8988T (cell line): ENCODE measurements around the gene SPOPL.
"Not testable (repeated sequence)": the region's sequence is repeated elsewhere in the genome, so short reads cannot be mapped to it uniquely, and the experiment has no call there.

Source experiments
- DNase-seq: peaks from one replicate; pipeline ENCODE4 v3.0.0; 2011

SPOPL gene

DNA sequence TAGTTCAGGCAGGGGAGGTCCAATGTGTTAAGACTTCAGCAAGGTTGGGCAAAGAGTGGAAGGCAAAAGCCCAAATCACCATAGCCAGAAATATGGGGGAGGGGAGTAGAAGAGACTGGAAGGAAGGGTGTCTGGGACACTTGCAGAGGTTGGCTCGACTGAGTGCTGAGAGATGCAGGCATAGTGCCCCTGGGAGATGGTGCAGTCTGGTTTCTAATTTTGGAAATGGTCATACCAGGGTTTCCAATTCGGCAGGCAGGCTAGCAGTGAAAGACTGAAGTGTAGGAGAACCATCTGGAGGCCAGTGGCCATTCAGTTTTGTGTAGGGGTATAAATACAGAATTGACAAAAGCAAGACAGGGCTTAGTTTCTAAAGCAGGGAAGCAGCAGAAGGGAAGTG lies 6.2 kb upstream of the SPOPL start:
- DNase-seq, result no peak

DNA sequence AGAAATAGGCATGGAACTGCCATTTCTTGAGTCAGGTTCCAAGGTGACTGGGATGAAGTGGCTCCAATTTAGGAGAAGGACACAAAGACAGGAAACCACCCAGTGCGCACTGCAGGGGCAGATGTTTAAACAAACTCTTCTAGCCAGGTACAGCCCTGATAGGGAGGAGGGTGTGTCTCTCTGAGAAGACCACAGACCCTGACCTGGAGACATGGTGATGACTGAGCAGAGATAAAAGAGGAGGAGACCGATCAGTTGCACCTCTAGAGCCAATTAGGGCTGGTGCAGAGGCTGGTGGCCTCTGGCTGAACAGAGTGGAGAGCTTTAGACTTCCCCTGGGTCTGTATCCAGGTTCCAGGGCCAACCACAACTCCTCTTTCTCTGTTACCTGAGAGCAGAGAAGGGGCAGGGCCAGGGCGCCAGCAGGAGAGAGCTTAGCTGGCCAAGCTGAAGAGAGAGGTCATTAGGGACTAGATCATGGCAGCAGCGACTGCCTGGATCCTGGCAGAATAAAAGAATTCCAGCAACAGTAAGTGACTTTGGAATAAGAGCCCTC lies 5.4 kb upstream of the SPOPL start:
- DNase-seq, result no peak

- no peak for DNase-seq
Observed at GRCh38 chr2:138497294-138497693, 4.3 kb upstream of the SPOPL start.

- no peak for DNase-seq
Observed at GRCh38 chr2:138499684-138500083, 1.9 kb upstream of the SPOPL start.

DNA sequence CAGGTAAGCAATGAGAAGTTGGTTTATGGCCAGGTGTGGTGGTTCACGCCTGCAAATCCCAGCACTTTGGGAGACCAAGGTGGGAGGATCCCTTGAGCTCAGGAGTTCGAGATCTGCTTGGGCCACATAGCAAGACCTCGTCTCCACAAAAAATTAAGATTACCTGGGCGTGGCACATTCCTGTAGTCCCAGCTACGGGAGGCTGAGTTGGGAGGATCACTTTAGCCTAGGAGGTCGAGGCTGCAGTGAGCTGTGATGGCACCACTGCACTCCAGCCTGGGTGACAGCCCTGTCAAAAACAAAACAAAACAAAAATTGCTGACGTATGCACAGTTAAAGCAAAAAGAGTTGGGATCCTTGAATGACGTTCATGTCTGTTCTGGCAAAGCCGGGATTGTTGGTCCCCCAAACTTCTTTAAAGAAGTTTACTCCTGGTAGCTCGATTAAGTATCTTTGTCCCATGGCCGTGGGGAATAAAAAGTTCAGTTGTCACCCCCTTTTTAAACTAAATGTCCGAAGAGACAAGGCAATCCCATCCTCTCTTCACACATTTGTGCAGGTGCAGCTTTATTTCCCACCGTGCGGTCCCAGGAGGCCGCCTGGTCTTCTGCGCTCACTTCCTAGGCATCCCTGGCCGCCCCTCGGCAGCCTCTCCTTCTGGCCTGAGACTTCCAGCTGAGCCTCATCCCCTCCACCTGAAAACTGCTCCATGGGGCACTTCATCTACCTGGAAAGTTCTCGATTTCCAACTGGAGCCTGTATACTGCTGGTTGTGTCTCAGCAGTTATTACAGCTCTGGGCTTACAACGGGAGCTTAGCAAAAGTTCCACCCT lies 762 bp upstream of the SPOPL start:
- DNase-seq, result no peak

DNA sequence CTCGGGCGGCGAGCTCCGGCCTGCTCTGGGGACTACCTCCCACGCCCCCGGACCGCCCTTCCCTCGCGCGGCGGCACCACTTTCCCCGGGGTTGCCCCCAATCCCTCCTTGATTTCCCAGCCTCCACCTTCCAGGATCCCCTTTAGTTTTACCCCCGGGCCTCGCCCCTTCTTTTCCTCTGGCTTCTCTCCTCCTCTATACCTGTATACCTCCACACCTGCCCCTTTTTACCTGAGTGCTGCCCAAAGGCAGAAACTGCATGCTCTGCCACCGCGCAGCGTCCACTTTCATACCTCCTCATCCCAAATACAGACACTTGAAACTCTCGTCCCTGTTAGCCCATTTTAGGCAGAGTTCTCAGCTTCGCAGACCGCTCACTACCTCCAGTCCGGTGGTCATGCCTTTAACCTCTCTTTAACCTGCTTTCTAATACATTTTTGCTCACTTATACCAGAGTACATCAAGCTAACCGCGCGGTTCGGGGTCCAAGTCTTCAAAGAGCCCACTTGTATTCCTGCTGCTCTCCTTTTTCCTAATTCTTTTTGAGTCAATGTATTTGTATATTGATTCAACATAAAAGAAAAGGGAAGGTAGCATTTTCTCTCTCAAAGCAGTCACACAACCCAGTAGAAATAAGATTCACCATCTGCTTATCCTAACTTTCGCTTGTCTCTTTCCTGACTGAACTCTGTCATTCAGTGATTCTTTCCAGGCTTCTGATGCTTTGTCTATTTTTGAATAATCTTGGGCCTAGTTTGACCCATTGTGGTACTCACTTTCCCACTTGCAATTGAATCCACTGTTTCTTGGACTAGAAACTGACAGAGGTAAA lies 901 bp downstream of the SPOPL start:
- DNase-seq, result no peak

- DNase-seq, result no peak
Observed at GRCh38 chr2:138503087-138503442, 1.5 kb downstream of the SPOPL start.

DNA sequence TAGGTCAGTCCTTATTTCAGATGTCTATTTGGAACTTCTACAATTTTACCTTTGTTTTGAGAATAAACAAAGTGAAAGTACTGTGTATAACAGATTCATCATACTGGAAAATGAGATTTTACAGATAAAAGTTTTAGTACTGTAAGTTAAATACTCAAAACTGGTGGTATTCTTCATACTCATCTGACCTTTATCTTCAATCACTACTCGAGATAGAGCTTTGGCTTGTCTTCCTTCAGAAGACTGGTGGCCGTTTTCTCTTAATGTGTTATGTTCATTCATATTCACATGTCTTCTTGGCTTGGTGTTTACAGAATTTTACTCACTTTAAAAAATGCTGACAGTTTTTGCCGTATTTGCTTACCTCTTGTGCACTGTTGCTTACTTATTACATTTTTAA lies 2.1 kb downstream of the SPOPL start:
- no peak for DNase-seq

DNA sequence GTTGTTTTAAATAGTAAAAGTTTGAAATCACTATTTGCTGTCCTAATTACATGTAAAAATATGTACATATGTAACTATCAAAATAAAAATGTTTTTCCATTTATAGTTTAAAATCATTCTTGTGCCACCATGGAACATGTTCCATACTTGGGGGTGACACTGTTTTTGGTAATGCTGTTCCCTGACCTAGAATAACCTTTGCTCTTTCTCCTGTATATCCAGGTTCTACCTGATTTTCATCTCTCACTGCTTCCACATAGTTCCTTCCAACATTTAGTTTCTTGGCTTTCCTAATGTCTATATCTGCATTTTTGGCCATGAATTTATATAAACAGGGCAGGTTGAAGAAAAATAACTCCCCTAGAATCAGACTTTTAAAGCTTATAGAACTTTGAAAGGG lies 2.5 kb downstream of the SPOPL start:
- DNase-seq, result no peak

- no peak for DNase-seq
Observed at GRCh38 chr2:138504546-138505235, 3.1 kb downstream of the SPOPL start.

- DNase-seq, result no peak
Observed at GRCh38 chr2:138507267-138507666, 5.7 kb downstream of the SPOPL start.

DNA sequence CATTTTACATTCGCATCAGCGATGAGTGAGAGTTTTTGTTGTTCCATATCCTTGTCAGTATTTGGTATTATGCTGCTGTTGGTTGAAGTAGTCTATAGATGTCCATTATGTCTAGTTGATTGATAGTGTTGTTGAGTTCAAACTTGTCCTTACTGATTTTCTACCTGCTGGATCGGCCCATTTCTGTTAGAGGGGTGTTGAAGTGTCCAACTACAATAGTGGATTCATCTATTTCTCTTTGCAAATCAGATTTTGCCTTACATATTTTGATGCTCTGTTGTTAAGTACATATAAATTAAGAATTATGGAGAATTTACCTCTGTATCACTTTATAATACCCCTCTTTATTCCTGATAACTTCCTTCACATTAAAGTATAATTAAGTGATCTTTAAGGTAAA lies 8.7 kb downstream of the SPOPL start:
- no peak for DNase-seq

GRCh38 chr2:138512672-138513071 lies 11.1 kb downstream of the SPOPL start:
- no peak for DNase-seq

DNA sequence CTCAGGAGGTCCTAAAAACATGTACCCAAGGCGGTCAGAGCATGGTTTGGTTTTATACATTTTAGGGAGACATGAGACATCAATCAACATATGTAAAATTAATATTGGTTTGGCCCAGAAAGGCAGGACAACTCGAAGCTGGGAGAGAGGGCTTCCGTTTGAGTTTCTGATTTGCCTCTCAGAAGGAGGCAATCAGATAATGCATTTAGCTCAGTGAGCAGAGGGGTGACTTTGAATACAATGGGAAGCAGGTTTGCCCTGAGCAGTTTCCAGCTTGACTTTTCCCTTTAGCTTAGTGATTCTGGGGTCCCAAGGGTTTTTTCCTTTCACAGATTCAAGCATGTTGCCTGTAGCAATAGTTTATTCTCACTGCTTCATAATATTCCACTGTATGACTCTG lies 12.6 kb downstream of the SPOPL start:
- DNase-seq, result no peak

DNA sequence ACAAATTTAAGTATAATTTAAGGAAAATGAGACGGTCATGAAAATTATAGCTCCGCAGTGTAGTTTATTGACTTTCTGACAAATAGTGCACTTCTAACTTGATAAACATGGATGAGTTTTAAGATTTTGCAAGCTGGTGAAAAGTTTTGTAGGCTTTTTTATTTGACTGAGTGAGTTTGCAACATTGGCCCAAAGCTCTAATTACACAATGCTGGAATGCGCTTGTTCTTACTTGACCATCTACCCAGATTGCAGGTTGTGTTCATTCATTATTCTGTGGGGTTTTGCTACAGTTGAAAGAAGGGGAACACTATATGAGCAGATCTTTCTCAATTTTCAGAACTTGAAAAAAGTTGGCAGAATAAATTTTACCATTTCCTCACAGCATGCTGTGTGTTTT lies 13.5 kb downstream of the SPOPL start:
- no peak for DNase-seq

GRCh38 chr2:138516030-138516704 lies 14.6 kb downstream of the SPOPL start:
- no peak for DNase-seq

DNA sequence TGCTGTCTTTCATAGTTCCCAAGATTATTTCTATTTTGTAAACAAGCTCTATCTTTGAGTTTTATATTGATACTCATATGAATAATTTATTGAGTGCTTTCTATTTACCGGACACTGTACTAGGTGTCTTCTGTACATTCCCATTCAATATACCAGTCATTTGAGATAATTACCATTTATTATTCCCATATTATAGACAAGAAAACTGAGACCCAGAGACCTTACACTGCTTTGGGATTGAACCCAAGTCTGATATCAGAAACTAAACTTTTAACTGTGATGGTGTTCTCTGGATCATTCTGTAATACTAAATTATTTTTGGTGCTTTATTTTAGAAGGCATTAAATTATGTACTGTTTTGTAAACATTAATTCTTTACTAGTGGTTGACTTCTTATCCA lies 17.3 kb downstream of the SPOPL start:
- DNase-seq, result no peak

DNA sequence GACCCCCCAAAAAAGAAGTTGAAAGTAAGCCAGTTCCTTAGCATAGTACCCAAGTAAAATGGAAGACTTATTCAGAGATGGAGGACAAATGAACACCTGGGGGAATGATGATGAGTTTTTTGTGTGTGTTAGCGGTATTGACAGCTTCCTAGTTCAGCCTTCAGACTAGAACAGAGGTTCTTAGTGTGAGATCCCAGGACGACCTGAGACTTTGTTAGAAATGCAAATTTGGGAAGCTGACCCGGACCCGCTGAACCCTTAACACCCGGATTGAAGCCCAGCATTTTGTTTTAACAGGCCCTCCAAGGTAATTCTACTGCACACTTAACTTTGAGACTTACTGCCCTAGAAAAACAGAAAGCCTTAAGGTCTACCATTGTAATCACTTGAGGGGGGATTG lies 20.3 kb downstream of the SPOPL start:
- no peak for DNase-seq

- DNase-seq, result no peak
Observed at GRCh38 chr2:138522556-138522955, 21.0 kb downstream of the SPOPL start.

- not testable (repeated sequence) for DNase-seq
Observed at GRCh38 chr2:138523018-138523672, 21.6 kb downstream of the SPOPL start.

DNA sequence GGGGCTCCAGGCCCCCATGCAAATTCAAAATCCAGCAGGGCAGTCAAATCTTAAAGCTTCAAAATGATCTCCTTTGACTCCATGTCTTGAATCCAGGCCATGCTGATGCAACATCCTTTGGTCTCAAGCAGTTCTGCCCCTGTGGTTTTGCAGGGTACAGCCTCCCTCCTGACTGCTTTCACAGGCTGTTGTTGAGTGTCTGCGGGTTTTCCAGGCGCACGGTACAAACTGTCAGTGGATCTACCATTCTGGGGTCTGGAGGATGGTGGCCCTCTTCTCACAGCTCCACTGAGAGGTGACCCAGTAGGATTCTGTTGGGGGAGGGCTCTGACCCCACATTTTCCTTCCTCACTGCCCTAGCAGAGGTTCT lies 22.1 kb downstream of the SPOPL start:
- not testable (repeated sequence) for DNase-seq

- not testable (repeated sequence) for DNase-seq
Observed at GRCh38 chr2:138524353-138524752, 22.8 kb downstream of the SPOPL start.
